Activated naive CD4-positive, alpha-beta T cell treated with anti-CD3 and anti-CD28 coated beads, Interleukin-2, amount 50 U/mL, for 72 hours (primary cell): Measurements from ENCODE around the gene PROKR2. TPM values are rescaled to one million over a fixed set of nuclear protein-coding genes. Genes with fewer than 3 reads are reported as not detected.

Source experiments
- ATAC-seq, 2 donors: fragments of 150-1000 bp; cut with Tn5 transposase; 2 replicates each; pipeline ENCODE4 v1.10.0; 2021; ENCODE audit warnings: mild to moderate bottlenecking in 2 of 2, moderate library complexity in 2 of 2
- DNase-seq, 2 donors: peaks; one replicate each; pipeline ENCODE4 v3.0.0; 2021 to 2022; ENCODE audit warnings: low spot score in 2 of 2
- H3K27ac Mint-ChIP-seq, 2 donors: one replicate each; pipeline ENCODE4 v1.8.0; 2022; ENCODE audit warnings: mild to moderate bottlenecking in 2 of 2, mixed read lengths in 2 of 2
- H3K36me3 Mint-ChIP-seq, 2 donors: one replicate each; pipeline ENCODE4 v1.8.0; 2022; ENCODE audit warnings: mixed read lengths in 2 of 2
- H3K9me3 Mint-ChIP-seq, 2 donors: one replicate each; pipeline ENCODE4 v1.8.0; 2022; ENCODE audit warnings: mixed read lengths in 2 of 2
- total RNA-seq, 2 donors: library from RNA; stranded (reverse); gene quantifications; one replicate each; pipeline ENCODE4 v1.2.3, GENCODE V29; 2022

The PROKR2 gene
- not detected for total RNA-seq

GRCh38 chr20:5316188-5317158 lies at the start of gene PROKR2:
PROKR2 (minus strand) TSS chr20:5316954; CDS start chr20:5314369, 2,585 bp downstream.
- DNase-seq: peak in 1 of 2 donors; percentile 11
- H3K27ac Mint-ChIP-seq: no peak within 1 kb of the TSS
- peak; percentile 49 to 62 for ATAC-seq
- H3K9me3 Mint-ChIP-seq: no peaks in the 10 kb centered on the region
- H3K36me3 Mint-ChIP-seq: no peaks in the 10 kb centered on the region

GRCh38 chr20:5364997-5365597 lies 48.3 kb upstream of the PROKR2 start:
- Mint-ChIP-seq H3K36me3 (peaks cover 1 to 11% of the 10 kb centered on the region in 2 donors), H3K27ac (no peak overlapping the region), H3K9me3 (peaks cover 3 to 10% of the 10 kb centered on the region in 2 donors)
- ATAC-seq (no peak), DNase-seq (no peak)

- Mint-ChIP-seq H3K9me3 (peaks cover 3 to 10% of the 10 kb centered on the region in 2 donors), H3K36me3 (peaks cover 7 to 11% of the 10 kb centered on the region in 2 donors), H3K27ac (no peak overlapping the region)
- no peak for ATAC-seq
- no peak for DNase-seq
These were observed 47.5 kb upstream of the PROKR2 start for GRCh38 chr20:5364136-5364821.

- no peak overlapping the region for H3K27ac Mint-ChIP-seq
- H3K9me3 Mint-ChIP-seq: peaks cover 7 to 10% of the 10 kb centered on the region in 2 donors
- no peak for DNase-seq
- ATAC-seq: no peak
- peaks cover 7 to 11% of the 10 kb centered on the region in 2 donors for H3K36me3 Mint-ChIP-seq
These were observed 46.0 kb upstream of the PROKR2 start for GRCh38 chr20:5362771-5363170.

GRCh38 chr20:5361176-5361575 lies 44.4 kb upstream of the PROKR2 start:
- H3K9me3 Mint-ChIP-seq: peaks cover 7 to 10% of the 10 kb centered on the region in 2 donors
- H3K36me3 Mint-ChIP-seq: peaks cover 7 to 11% of the 10 kb centered on the region in 2 donors
- no peak for DNase-seq
- no peak overlapping the region for H3K27ac Mint-ChIP-seq
- ATAC-seq: no peak

- DNase-seq (no peak), ATAC-seq (no peak)
- no peak overlapping the region for H3K27ac Mint-ChIP-seq
- H3K9me3 Mint-ChIP-seq: peaks cover 0 to 4% of the 10 kb centered on the region in 2 donors
- peaks cover 0 to 7% of the 10 kb centered on the region in 2 donors for H3K36me3 Mint-ChIP-seq
These were observed 41.2 kb upstream of the PROKR2 start for GRCh38 chr20:5357946-5358345.

- Mint-ChIP-seq H3K9me3 (peaks cover 4% of the 10 kb centered on the region in 2 donors), H3K36me3 (peaks cover 0 to 10% of the 10 kb centered on the region in 2 donors), H3K27ac (no peak overlapping the region)
- ATAC-seq (peak in 1 of 2 donors; percentile 35), DNase-seq (no peak)
These were observed 40.2 kb upstream of the PROKR2 start for GRCh38 chr20:5356941-5357340.

- H3K27ac Mint-ChIP-seq: no peak overlapping the region
- ATAC-seq: no peak
- H3K36me3 Mint-ChIP-seq: peaks cover 0 to 8% of the 10 kb centered on the region in 2 donors
- H3K9me3 Mint-ChIP-seq: peaks cover 4 to 5% of the 10 kb centered on the region in 2 donors
- no peak for DNase-seq
These were observed 38.1 kb upstream of the PROKR2 start for GRCh38 chr20:5354901-5355300.

GRCh38 chr20:5353624-5354496 lies 37.1 kb upstream of the PROKR2 start:
- H3K27ac Mint-ChIP-seq: peak overlapping the region in 1 of 2 donors; percentile 16
- ATAC-seq (peak; percentile 85 to 93), DNase-seq (no peak)
- H3K36me3 Mint-ChIP-seq: peaks cover 0 to 5% of the 10 kb centered on the region in 2 donors
- H3K9me3 Mint-ChIP-seq: peaks cover 4 to 5% of the 10 kb centered on the region in 2 donors

- ATAC-seq (no peak), DNase-seq (no peak)
- Mint-ChIP-seq H3K9me3 (peaks cover 0 to 9% of the 10 kb centered on the region in 2 donors), H3K27ac (no peak overlapping the region), H3K36me3 (peaks cover 0 to 5% of the 10 kb centered on the region in 2 donors)
These were observed 32.7 kb upstream of the PROKR2 start for GRCh38 chr20:5349448-5349847.

- no peak for ATAC-seq
- H3K27ac Mint-ChIP-seq: no peak overlapping the region
- peaks cover 4 to 5% of the 10 kb centered on the region in 2 donors for H3K9me3 Mint-ChIP-seq
- no peak for DNase-seq
- peaks cover 0 to 7% of the 10 kb centered on the region in 2 donors for H3K36me3 Mint-ChIP-seq
These were observed 25.3 kb upstream of the PROKR2 start for GRCh38 chr20:5342021-5342420.

GRCh38 chr20:5331340-5331739 lies 14.6 kb upstream of the PROKR2 start:
- no peak for DNase-seq
- H3K36me3 Mint-ChIP-seq: no peaks in the 10 kb centered on the region
- ATAC-seq: no peak
- no peak overlapping the region for H3K27ac Mint-ChIP-seq
- no peaks in the 10 kb centered on the region for H3K9me3 Mint-ChIP-seq

- Mint-ChIP-seq H3K27ac (no peak overlapping the region), H3K9me3 (no peaks in the 10 kb centered on the region), H3K36me3 (no peaks in the 10 kb centered on the region)
- DNase-seq (no peak), ATAC-seq (no peak)
These were observed 11.5 kb upstream of the PROKR2 start for GRCh38 chr20:5328268-5328667.

- DNase-seq: no peak
- H3K36me3 Mint-ChIP-seq: no peaks in the 10 kb centered on the region
- ATAC-seq: no peak
- H3K9me3 Mint-ChIP-seq: no peaks in the 10 kb centered on the region
- H3K27ac Mint-ChIP-seq: no peak overlapping the region
These were observed 10.6 kb upstream of the PROKR2 start for GRCh38 chr20:5327356-5327755.

GRCh38 chr20:5315807-5316187 lies 957 bp downstream of the PROKR2 start:
- no peak overlapping the region for H3K27ac Mint-ChIP-seq
- ATAC-seq (no peak), DNase-seq (no peak)
- peaks cover 0 to 2% of the 10 kb centered on the region in 2 donors for H3K36me3 Mint-ChIP-seq
- H3K9me3 Mint-ChIP-seq: peaks cover 2 to 4% of the 10 kb centered on the region in 2 donors

GRCh38 chr20:5313916-5314315 lies 2.8 kb downstream of the PROKR2 start:
- H3K27ac Mint-ChIP-seq: no peak overlapping the region
- H3K36me3 Mint-ChIP-seq: peaks cover under 1 to 15% of the 10 kb centered on the region in 2 donors
- peaks cover 11 to 15% of the 10 kb centered on the region in 2 donors for H3K9me3 Mint-ChIP-seq
- DNase-seq (no peak), ATAC-seq (no peak)
